T-helper 22 cell (primary cell): ENCODE measurements around the gene HINFP.
"Not testable (repeated sequence)": the region's sequence is repeated elsewhere in the genome, so short reads cannot be mapped to it uniquely, and the experiment has no call there.

ENCODE experiments used
- DNase-seq: peaks from one replicate; pipeline ENCODE4 v3.0.0-alpha.2; 2020; ENCODE audit warnings: low read depth

Gene HINFP

GRCh38 chr11:119100246-119100970 lies 21.0 kb upstream of the HINFP start:
- no peak for DNase-seq

GRCh38 chr11:119100994-119101758 lies 20.2 kb upstream of the HINFP start:
- DNase-seq = no peak

GRCh38 chr11:119101759-119102423 lies 19.5 kb upstream of the HINFP start, which contains the start of gene DPAGT1:
TSS of gene DPAGT1 (minus strand) at chr11:119101853. CDS start at chr11:119101655, 198 bp downstream.
- DNase-seq = peak; percentile 72

GRCh38 chr11:119103161-119103664 lies 18.2 kb upstream of the HINFP start:
- DNase-seq = not testable (repeated sequence)

- DNase-seq = no peak
These were observed 17.6 kb upstream of the HINFP start for GRCh38 chr11:119103793-119104192.

- DNase-seq = peak; percentile 81
These were observed 14.5 kb upstream of the HINFP start, which contains the start of gene C2CD2L for GRCh38 chr11:119106564-119107537. TSS of gene C2CD2L (plus strand) at chr11:119107344. CDS start at chr11:119107742, 398 bp downstream.

GRCh38 chr11:119107538-119108145 lies 13.7 kb upstream of the HINFP start:
- DNase-seq = no peak

- DNase-seq = no peak
These were observed 13.1 kb upstream of the HINFP start for GRCh38 chr11:119108146-119108856.

GRCh38 chr11:119108857-119109221 lies 12.5 kb upstream of the HINFP start:
- no peak for DNase-seq

- no peak for DNase-seq
These were observed 11.5 kb upstream of the HINFP start for GRCh38 chr11:119109843-119110242.

GRCh38 chr11:119110439-119110838 lies 10.9 kb upstream of the HINFP start:
- no peak for DNase-seq

- DNase-seq = no peak
These were observed 9.9 kb upstream of the HINFP start for GRCh38 chr11:119111361-119111925.

GRCh38 chr11:119112314-119113020 lies 8.9 kb upstream of the HINFP start:
- DNase-seq = no peak

- DNase-seq = no peak
These were observed 7.7 kb upstream of the HINFP start for GRCh38 chr11:119113716-119114115.

- DNase-seq = no peak
These were observed 7.0 kb upstream of the HINFP start for GRCh38 chr11:119114351-119114750.

GRCh38 chr11:119115484-119116234 lies 5.7 kb upstream of the HINFP start:
- no peak for DNase-seq

GRCh38 chr11:119116235-119116594 lies 5.2 kb upstream of the HINFP start:
- no peak for DNase-seq

GRCh38 chr11:119116601-119117000 lies 4.8 kb upstream of the HINFP start:
- DNase-seq = no peak
